GM23338 (cell line): Measurements from ENCODE around the gene ZNF485. TPM values are rescaled to one million over a fixed set of nuclear protein-coding genes. Genes with fewer than 3 reads are reported as not detected.

Experiments
- ATAC-seq: fragments of 200-7000 bp; cut with Tn5 transposase; 3 replicates; pipeline ENCODE4 v1.9.1; 2020
- DNase-seq: peaks from one replicate; pipeline ENCODE4 v3.0.0-alpha.2; 2015; ENCODE audit warnings: low spot score
- H2AFZ ChIP-seq: fragments of 200-600 bp; sonication (generic); 2 replicates; pipeline ENCODE4 v1.8.0; 2016; ENCODE audit warnings: antibody characterized with exemption, mild to moderate bottlenecking, moderate library complexity
- H3F3A ChIP-seq: fragments of 200-600 bp; sonication (generic); replicated peaks from 2 replicates; pipeline ENCODE4 v1.8.0; 2017; ENCODE audit warnings: antibody characterized with exemption, mixed run types, low read depth
- H3K27ac ChIP-seq: fragments of 200-600 bp; sonication (generic); 2 replicates; pipeline ENCODE4 v1.6.1; 2016; ENCODE audit warnings: low read depth
- H3K27me3 ChIP-seq: fragments of 200-600 bp; sonication (generic); 2 replicates; pipeline ENCODE4 v1.8.0; 2016; ENCODE audit warnings: mild to moderate bottlenecking, mixed run types, moderate library complexity; ENCODE audit not compliant: insufficient read depth
- H3K36me3 ChIP-seq: fragments of 200-600 bp; sonication (generic); 2 replicates; pipeline ENCODE4 v1.8.0; 2016; ENCODE audit warnings: mild to moderate bottlenecking; ENCODE audit not compliant: insufficient read depth
- H3K4me1 ChIP-seq: fragments of 200-600 bp; sonication (generic); 2 replicates; pipeline ENCODE4 v1.8.0; 2016; ENCODE audit warnings: mild to moderate bottlenecking, moderate library complexity; ENCODE audit not compliant: insufficient read depth
- H3K4me2 ChIP-seq: fragments of 200-600 bp; sonication (generic); 2 replicates; pipeline ENCODE4 v1.7.1; 2017; ENCODE audit warnings: mixed run types
- H3K4me3 ChIP-seq: fragments of 200-600 bp; sonication (generic); 2 replicates; pipeline ENCODE4 v1.6.1; 2016; ENCODE audit warnings: mixed run types
- H3K79me2 ChIP-seq: fragments of 200-600 bp; sonication (generic); replicated peaks from 2 replicates; pipeline ENCODE4 v1.8.0; 2017; ENCODE audit warnings: mild to moderate bottlenecking; ENCODE audit not compliant: insufficient read depth
- H3K9me2 ChIP-seq: fragments of 200-600 bp; sonication (generic); 2 replicates; pipeline ENCODE4 v1.8.0; 2017; ENCODE audit not compliant: insufficient read depth
- H4K20me1 ChIP-seq: fragments of 200-600 bp; sonication (generic); replicated peaks from 2 replicates; pipeline ENCODE4 v1.8.0; 2017; ENCODE audit warnings: mild to moderate bottlenecking; ENCODE audit not compliant: insufficient read depth
- H3K27ac Mint-ChIP-seq: 2 replicates; pipeline ENCODE4 v1.8.0; 2020; ENCODE audit warnings: inconsistent platforms, mild to moderate bottlenecking, moderate library complexity, mixed read lengths
- H3K27me3 Mint-ChIP-seq: 3 replicates; pipeline ENCODE4 v1.8.0; 2022; ENCODE audit warnings: low read depth, mild to moderate bottlenecking, moderate library complexity, mixed read lengths, inconsistent platforms; ENCODE audit not compliant: insufficient read depth, poor library complexity
- H3K36me3 Mint-ChIP-seq: 3 replicates; pipeline ENCODE4 v1.8.0; 2021; ENCODE audit warnings: low read depth, mild to moderate bottlenecking, inconsistent platforms, moderate library complexity, mixed read lengths
- H3K4me1 Mint-ChIP-seq: 3 replicates; pipeline ENCODE4 v1.8.0; 2020; ENCODE audit warnings: mild to moderate bottlenecking, inconsistent platforms, mixed read lengths
- H3K4me3 Mint-ChIP-seq: 3 replicates; pipeline ENCODE4 v1.8.0; 2021; ENCODE audit warnings: moderate library complexity, mild to moderate bottlenecking, inconsistent platforms, mixed read lengths
- H3K9me3 Mint-ChIP-seq: 3 replicates; pipeline ENCODE4 v1.8.0; 2020; ENCODE audit warnings: moderate library complexity, mild to moderate bottlenecking, inconsistent platforms, mixed read lengths
- ETS1 ChIP-seq: IDR thresholded peaks from 2 replicates; pipeline ENCODE4 v1.6.1; 2016; ENCODE audit warnings: antibody characterized with exemption
- EZH2phosphoT487 ChIP-seq: fragments of 200-600 bp; sonication (generic); IDR thresholded peaks from one replicate; pipeline ENCODE4 v1.8.1; 2018; ENCODE audit warnings: antibody characterized with exemption; ENCODE audit not compliant: unreplicated experiment
- JUNB ChIP-seq: IDR thresholded peaks from one replicate; pipeline ENCODE4 v1.6.1; 2016; ENCODE audit warnings: antibody characterized with exemption; ENCODE audit not compliant: unreplicated experiment
- NANOG ChIP-seq: IDR thresholded peaks from 2 replicates; pipeline ENCODE4 v1.6.1; 2016; ENCODE audit warnings: antibody characterized with exemption, borderline replicate concordance
- REST ChIP-seq: IDR thresholded peaks from one replicate; pipeline ENCODE4 v1.6.1; 2018; ENCODE audit warnings: antibody characterized with exemption; ENCODE audit not compliant: unreplicated experiment
- ZNF114 ChIP-seq: fragments of 250-450 bp; sonication (Bioruptor Pico); IDR thresholded peaks from 2 replicates; pipeline ENCODE4 v1.5.0; 2020; ENCODE audit warnings: mild to moderate bottlenecking, moderate library complexity
- ZNF331 ChIP-seq: fragments of 250-450 bp; sonication (Bioruptor Pico); IDR thresholded peaks from 2 replicates; pipeline ENCODE4 v1.5.0; 2020; ENCODE audit warnings: low read depth, mild to moderate bottlenecking, moderate library complexity
- polyA plus RNA-seq: library from polyadenylated mRNA; unstranded; fragments of >200 nt; fragmentation: Nextera tagmentation; extraction: Ambion mirVana; gene quantifications from 2 replicates; pipeline ENCODE4 v1.2.1, GENCODE V29; 2016
- total RNA-seq: library from RNA; depleted of rRNA; stranded (reverse); fragments of >200 nt; shearing (Covaris generic); gene quantifications from 2 replicates; pipeline ENCODE4 v1.2.3, GENCODE V29; 2014
- TF ChIP-seq, protein P1 (sequence below): fragments of 250-450 bp; sonication (Bioruptor Pico); IDR thresholded peaks from 2 replicates; pipeline ENCODE4 v1.5.0; 2020; ENCODE audit warnings: mild to moderate bottlenecking, moderate library complexity

The ZNF485 gene
- total and polyA plus RNA-seq, 2 experiments from 2014 or later = 5.7 to 7.8 TPM

- Mint-ChIP-seq H3K9me3 (peaks cover 54% of the 10 kb centered on the region), H3K27ac (no peak overlapping the region), H3K4me3 (no peak overlapping the region), H3K27me3 (peaks cover 3% of the 10 kb centered on the region), H3K36me3 (no peaks in the 10 kb centered on the region; the same call in 1 of the 3 replicates), H3K4me1 (no peaks in the 10 kb centered on the region)
- no peaks in the 10 kb centered on the region for H3K4me1 ChIP-seq
- no peaks in the 10 kb centered on the region for H3K36me3 ChIP-seq
- ATAC-seq = no peak
- H3K9me2 ChIP-seq = no peaks in the 10 kb centered on the region; the same call in 1 of the 2 replicates
- no peaks in the 10 kb centered on the region for H3K27me3 ChIP-seq
- no peaks in the 10 kb centered on the region for H3K79me2 ChIP-seq
- TF ChIP-seq, protein P1, sequence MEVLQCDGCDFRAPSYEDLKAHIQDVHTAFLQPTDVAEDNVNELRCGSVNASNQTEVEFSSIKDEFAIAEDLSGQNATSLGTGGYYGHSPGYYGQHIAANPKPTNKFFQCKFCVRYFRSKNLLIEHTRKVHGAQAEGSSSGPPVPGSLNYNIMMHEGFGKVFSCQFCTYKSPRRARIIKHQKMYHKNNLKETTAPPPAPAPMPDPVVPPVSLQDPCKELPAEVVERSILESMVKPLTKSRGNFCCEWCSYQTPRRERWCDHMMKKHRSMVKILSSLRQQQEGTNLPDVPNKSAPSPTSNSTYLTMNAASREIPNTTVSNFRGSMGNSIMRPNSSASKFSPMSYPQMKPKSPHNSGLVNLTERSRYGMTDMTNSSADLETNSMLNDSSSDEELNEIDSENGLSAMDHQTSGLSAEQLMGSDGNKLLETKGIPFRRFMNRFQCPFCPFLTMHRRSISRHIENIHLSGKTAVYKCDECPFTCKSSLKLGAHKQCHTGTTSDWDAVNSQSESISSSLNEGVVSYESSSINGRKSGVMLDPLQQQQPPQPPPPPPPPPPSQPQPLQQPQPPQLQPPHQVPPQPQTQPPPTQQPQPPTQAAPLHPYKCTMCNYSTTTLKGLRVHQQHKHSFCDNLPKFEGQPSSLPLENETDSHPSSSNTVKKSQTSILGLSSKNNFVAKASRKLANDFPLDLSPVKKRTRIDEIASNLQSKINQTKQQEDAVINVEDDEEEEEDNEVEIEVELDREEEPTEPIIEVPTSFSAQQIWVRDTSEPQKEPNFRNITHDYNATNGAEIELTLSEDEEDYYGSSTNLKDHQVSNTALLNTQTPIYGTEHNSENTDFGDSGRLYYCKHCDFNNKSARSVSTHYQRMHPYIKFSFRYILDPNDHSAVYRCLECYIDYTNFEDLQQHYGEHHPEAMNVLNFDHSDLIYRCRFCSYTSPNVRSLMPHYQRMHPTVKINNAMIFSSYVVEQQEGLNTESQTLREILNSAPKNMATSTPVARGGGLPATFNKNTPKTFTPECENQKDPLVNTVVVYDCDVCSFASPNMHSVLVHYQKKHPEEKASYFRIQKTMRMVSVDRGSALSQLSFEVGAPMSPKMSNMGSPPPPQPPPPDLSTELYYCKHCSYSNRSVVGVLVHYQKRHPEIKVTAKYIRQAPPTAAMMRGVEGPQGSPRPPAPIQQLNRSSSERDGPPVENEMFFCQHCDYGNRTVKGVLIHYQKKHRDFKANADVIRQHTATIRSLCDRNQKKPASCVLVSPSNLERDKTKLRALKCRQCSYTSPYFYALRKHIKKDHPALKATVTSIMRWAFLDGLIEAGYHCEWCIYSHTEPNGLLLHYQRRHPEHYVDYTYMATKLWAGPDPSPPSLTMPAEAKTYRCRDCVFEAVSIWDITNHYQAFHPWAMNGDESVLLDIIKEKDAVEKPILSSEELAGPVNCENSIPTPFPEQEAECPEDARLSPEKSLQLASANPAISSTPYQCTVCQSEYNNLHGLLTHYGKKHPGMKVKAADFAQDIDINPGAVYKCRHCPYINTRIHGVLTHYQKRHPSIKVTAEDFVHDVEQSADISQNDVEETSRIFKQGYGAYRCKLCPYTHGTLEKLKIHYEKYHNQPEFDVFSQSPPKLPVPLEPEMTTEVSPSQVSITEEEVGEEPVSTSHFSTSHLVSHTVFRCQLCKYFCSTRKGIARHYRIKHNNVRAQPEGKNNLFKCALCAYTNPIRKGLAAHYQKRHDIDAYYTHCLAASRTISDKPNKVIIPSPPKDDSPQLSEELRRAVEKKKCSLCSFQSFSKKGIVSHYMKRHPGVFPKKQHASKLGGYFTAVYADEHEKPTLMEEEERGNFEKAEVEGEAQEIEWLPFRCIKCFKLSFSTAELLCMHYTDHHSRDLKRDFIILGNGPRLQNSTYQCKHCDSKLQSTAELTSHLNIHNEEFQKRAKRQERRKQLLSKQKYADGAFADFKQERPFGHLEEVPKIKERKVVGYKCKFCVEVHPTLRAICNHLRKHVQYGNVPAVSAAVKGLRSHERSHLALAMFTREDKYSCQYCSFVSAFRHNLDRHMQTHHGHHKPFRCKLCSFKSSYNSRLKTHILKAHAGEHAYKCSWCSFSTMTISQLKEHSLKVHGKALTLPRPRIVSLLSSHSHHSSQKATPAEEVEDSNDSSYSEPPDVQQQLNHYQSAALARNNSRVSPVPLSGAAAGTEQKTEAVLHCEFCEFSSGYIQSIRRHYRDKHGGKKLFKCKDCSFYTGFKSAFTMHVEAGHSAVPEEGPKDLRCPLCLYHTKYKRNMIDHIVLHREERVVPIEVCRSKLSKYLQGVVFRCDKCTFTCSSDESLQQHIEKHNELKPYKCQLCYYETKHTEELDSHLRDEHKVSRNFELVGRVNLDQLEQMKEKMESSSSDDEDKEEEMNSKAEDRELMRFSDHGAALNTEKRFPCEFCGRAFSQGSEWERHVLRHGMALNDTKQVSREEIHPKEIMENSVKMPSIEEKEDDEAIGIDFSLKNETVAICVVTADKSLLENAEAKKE (CRISPR knock-in tag) = no peak
- TF ChIP-seq JUNB = no peak
- H3F3A ChIP-seq = no peaks in the 10 kb centered on the region
- H3K27ac ChIP-seq = no peak overlapping the region
- no peak overlapping the region for H2AFZ ChIP-seq
- H3K4me2 ChIP-seq = no peak overlapping the region
- no peaks in the 10 kb centered on the region for H4K20me1 ChIP-seq
- no peak overlapping the region for H3K4me3 ChIP-seq
- DNase-seq = no peak
Measured at GRCh38 chr10:43598446-43598845, 7.8 kb upstream of the ZNF485 start.

DNA sequence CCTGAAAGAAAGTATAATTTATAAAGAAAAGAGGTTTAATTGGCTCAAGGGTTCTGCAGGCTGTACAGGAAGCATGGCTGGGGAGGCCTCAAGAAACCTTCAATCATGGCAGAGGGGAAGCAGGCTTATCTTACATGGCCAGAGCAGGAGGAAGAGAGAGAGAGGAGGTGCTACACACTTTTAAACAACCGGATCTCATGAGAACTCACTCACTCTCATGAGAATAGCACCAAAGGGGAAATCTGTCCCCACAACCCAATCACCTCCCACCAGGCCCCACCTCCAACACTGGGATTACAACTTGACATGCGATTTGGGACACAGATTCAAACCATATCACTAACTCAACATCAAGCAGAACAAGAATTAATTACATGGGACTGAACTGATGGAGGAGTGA lies 6.9 kb upstream of the ZNF485 start:
- Mint-ChIP-seq H3K4me3 (no peak overlapping the region), H3K4me1 (no peaks in the 10 kb centered on the region; the same call in 2 of the 3 replicates), H3K36me3 (peaks cover 2% of the 10 kb centered on the region; the same call in 2 of the 3 replicates)

More for the DNA sequence above, 6.9 kb upstream of the ZNF485 start:
- ATAC-seq (no peak), DNase-seq (no peak)
- Histone ChIP-seq H4K20me1 (no peaks in the 10 kb centered on the region), H3K4me2 (no peak overlapping the region), H3K27me3 (no peaks in the 10 kb centered on the region), H3K36me3 (no peaks in the 10 kb centered on the region), H3K4me1 (no peaks in the 10 kb centered on the region), H2AFZ (no peak overlapping the region), H3K4me3 (no peak overlapping the region), H3F3A (no peaks in the 10 kb centered on the region), H3K79me2 (no peaks in the 10 kb centered on the region), H3K27ac (no peak overlapping the region), H3K9me2 (no peaks in the 10 kb centered on the region; the same call in 1 of the 2 replicates)
- Mint-ChIP-seq H3K9me3 (peaks cover 52% of the 10 kb centered on the region), H3K27ac (no peak overlapping the region), H3K27me3 (peaks cover 3% of the 10 kb centered on the region)
- TF ChIP-seq EZH2phosphoT487 (no peak), ZNF331 (CRISPR knock-in tag) (no peak), REST (no peak), ETS1 (no peak), ZNF114 (no peak), NANOG (no peak)
